ENCODE results near the gene ARHGAP40. TPM values are rescaled to one million over a fixed set of nuclear protein-coding genes. Genes with fewer than 3 reads are reported as not detected.

ARHGAP40 gene
- total and polyA plus RNA-seq, 9 of the 15 experiments (the other 6 are each of a cell fraction or from before 2014, with no cell fraction given), result not detected

DNA sequence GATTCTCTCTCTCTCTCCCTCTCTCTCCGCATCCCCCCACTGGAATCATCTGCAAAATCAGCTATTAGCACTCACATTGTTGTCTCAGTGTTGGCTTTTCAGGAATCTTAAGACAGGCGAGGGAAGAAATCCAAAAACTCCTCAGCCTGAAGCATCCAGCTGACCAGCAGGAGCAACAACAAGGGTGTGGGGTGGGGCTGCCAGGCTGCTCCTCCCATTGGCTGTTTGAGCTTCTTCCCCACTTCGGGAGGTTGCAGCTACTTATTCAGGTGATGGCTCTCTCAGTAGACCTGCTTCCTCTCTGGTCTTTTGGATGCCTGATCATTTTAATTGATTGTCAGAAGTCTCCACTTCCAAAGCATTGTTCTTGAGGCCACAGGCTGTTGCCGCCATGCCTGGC lies 98.5 kb downstream of the ARHGAP40 start (continued):
- TF ChIP-seq ZKSCAN8 (CRISPR knock-in tag; IDR thresholded peaks at IDR 0.05) (no peak), BCOR (IDR thresholded peaks at IDR 0.05) (no peak)

Other genes with a start within 250 kb of the ARHGAP40 start
- gene SNHG17, start 166.5 kb upstream of the ARHGAP40 start, total RNA-seq (2014; rRNA removed), result 57.7 and 72.7 TPM in 2 replicates
- gene SNHG17, start 166.5 kb upstream of the ARHGAP40 start, total RNA-seq (2014; rRNA removed; fragmentation: Illumina TruSeq; extraction: Trizol), result 66.3 and 73.6 TPM in 2 replicates
- gene SNHG17, start 166.5 kb upstream of the ARHGAP40 start, total RNA-seq (2015; rRNA removed; fragmentation: Illumina TruSeq; extraction: Trizol), result 69.9 and 74.3 TPM in 2 replicates
- 106 and 112 TPM in 2 replicates for gene SNHG17, start 166.5 kb upstream of the ARHGAP40 start, total RNA-seq (2021)
- 38.8 and 50.3 TPM in 2 replicates for gene SNHG17, start 166.5 kb upstream of the ARHGAP40 start, polyA plus RNA-seq (2011; rRNA removed)
- 32.6 and 39.0 TPM in 2 replicates for gene SNHG17, start 166.5 kb upstream of the ARHGAP40 start, polyA plus RNA-seq (2014; fragmentation: Illumina TruSeq; extraction: Trizol)
- 10 to 100 TPM; 29.8 to 35.9 TPM for gene SNHG17, start 166.5 kb upstream of the ARHGAP40 start, polyA plus RNA-seq (2014; fragmentation: Nextera tagmentation; extraction: Ambion mirVana)
- 72.2 and 73.2 TPM in 2 replicates for gene SNHG17, start 166.5 kb upstream of the ARHGAP40 start, polyA plus RNA-seq (2014; rRNA removed)
- 11.6 and 14.7 TPM in 2 replicates for gene RALGAPB, start 129.0 kb upstream of the ARHGAP40 start, total RNA-seq (2014; rRNA removed)
- 18.5 and 21.2 TPM in 2 replicates for gene RALGAPB, start 129.0 kb upstream of the ARHGAP40 start, total RNA-seq (2014; rRNA removed; fragmentation: Illumina TruSeq; extraction: Trizol)
- gene RALGAPB, start 129.0 kb upstream of the ARHGAP40 start, total RNA-seq (2015; rRNA removed; fragmentation: Illumina TruSeq; extraction: Trizol), result 17.7 and 18.6 TPM in 2 replicates
- gene RALGAPB, start 129.0 kb upstream of the ARHGAP40 start, total RNA-seq (2021), result 21.7 and 23.8 TPM in 2 replicates
- gene RALGAPB, start 129.0 kb upstream of the ARHGAP40 start, polyA plus RNA-seq (2011; rRNA removed), result 12.5 and 13.6 TPM in 2 replicates
- 21.1 and 25.6 TPM in 2 replicates for gene RALGAPB, start 129.0 kb upstream of the ARHGAP40 start, polyA plus RNA-seq (2014; fragmentation: Illumina TruSeq; extraction: Trizol)
- 1 to 10 TPM; 4.3 to 6.0 TPM for gene RALGAPB, start 129.0 kb upstream of the ARHGAP40 start, polyA plus RNA-seq (2014; fragmentation: Nextera tagmentation; extraction: Ambion mirVana)
- 11.3 and 11.7 TPM in 2 replicates for gene RALGAPB, start 129.0 kb upstream of the ARHGAP40 start, polyA plus RNA-seq (2014; rRNA removed)
- gene ADIG, start 20.6 kb upstream of the ARHGAP40 start, total RNA-seq (2014; rRNA removed), result not detected in 2 replicates
- gene ADIG, start 20.6 kb upstream of the ARHGAP40 start, total RNA-seq (2014; rRNA removed; fragmentation: Illumina TruSeq; extraction: Trizol), result not detected in 2 replicates
- gene ADIG, start 20.6 kb upstream of the ARHGAP40 start, total RNA-seq (2015; rRNA removed; fragmentation: Illumina TruSeq; extraction: Trizol), result not detected in 2 replicates
- gene ADIG, start 20.6 kb upstream of the ARHGAP40 start, total RNA-seq (2021), result not detected in 2 replicates
- gene ADIG, start 20.6 kb upstream of the ARHGAP40 start, polyA plus RNA-seq (2011; rRNA removed), result not detected in 2 replicates
- gene ADIG, start 20.6 kb upstream of the ARHGAP40 start, polyA plus RNA-seq (2014; fragmentation: Illumina TruSeq; extraction: Trizol), result not detected in 2 replicates
- not detected for gene ADIG, start 20.6 kb upstream of the ARHGAP40 start, polyA plus RNA-seq (2014; fragmentation: Nextera tagmentation; extraction: Ambion mirVana)
- not detected in 2 replicates for gene ADIG, start 20.6 kb upstream of the ARHGAP40 start, polyA plus RNA-seq (2014; rRNA removed)
- gene SLC32A1, start 122.7 kb downstream of the ARHGAP40 start, total RNA-seq (2014; rRNA removed), result not detected in 2 replicates
- gene SLC32A1, start 122.7 kb downstream of the ARHGAP40 start, total RNA-seq (2014; rRNA removed; fragmentation: Illumina TruSeq; extraction: Trizol), result not detected in 2 replicates
- gene SLC32A1, start 122.7 kb downstream of the ARHGAP40 start, total RNA-seq (2015; rRNA removed; fragmentation: Illumina TruSeq; extraction: Trizol), result not detected in 2 replicates
- not detected in 2 replicates for gene SLC32A1, start 122.7 kb downstream of the ARHGAP40 start, total RNA-seq (2021)
- not detected in 2 replicates for gene SLC32A1, start 122.7 kb downstream of the ARHGAP40 start, polyA plus RNA-seq (2011; rRNA removed)
- gene SLC32A1, start 122.7 kb downstream of the ARHGAP40 start, polyA plus RNA-seq (2014; fragmentation: Illumina TruSeq; extraction: Trizol), result not detected in 2 replicates
- gene SLC32A1, start 122.7 kb downstream of the ARHGAP40 start, polyA plus RNA-seq (2014; fragmentation: Nextera tagmentation; extraction: Ambion mirVana), result not detected
- gene SLC32A1, start 122.7 kb downstream of the ARHGAP40 start, polyA plus RNA-seq (2014; rRNA removed), result not detected in 2 replicates
- gene ACTR5, start 146.7 kb downstream of the ARHGAP40 start, total RNA-seq (2014; rRNA removed), result 14.0 and 14.5 TPM in 2 replicates
- 9.5 and 10.0 TPM in 2 replicates for gene ACTR5, start 146.7 kb downstream of the ARHGAP40 start, total RNA-seq (2014; rRNA removed; fragmentation: Illumina TruSeq; extraction: Trizol)
- 11.4 and 12.0 TPM in 2 replicates for gene ACTR5, start 146.7 kb downstream of the ARHGAP40 start, total RNA-seq (2015; rRNA removed; fragmentation: Illumina TruSeq; extraction: Trizol)
- 13.5 and 14.8 TPM in 2 replicates for gene ACTR5, start 146.7 kb downstream of the ARHGAP40 start, total RNA-seq (2021)
- gene ACTR5, start 146.7 kb downstream of the ARHGAP40 start, polyA plus RNA-seq (2011; rRNA removed), result 18.3 and 18.8 TPM in 2 replicates
- 10.2 and 12.9 TPM in 2 replicates for gene ACTR5, start 146.7 kb downstream of the ARHGAP40 start, polyA plus RNA-seq (2014; fragmentation: Illumina TruSeq; extraction: Trizol)
- gene ACTR5, start 146.7 kb downstream of the ARHGAP40 start, polyA plus RNA-seq (2014; fragmentation: Nextera tagmentation; extraction: Ambion mirVana), result 1 to 10 TPM in 1 of 2 experiments, under 1 TPM in 1; 0.93 to 1.8 TPM
- gene ACTR5, start 146.7 kb downstream of the ARHGAP40 start, polyA plus RNA-seq (2014; rRNA removed), result 17.7 and 17.9 TPM in 2 replicates
- 7.5 and 10.4 TPM in 2 replicates for gene PPP1R16B, start 203.9 kb downstream of the ARHGAP40 start, total RNA-seq (2014; rRNA removed)
- gene PPP1R16B, start 203.9 kb downstream of the ARHGAP40 start, total RNA-seq (2014; rRNA removed; fragmentation: Illumina TruSeq; extraction: Trizol), result 6.7 and 6.8 TPM in 2 replicates
- gene PPP1R16B, start 203.9 kb downstream of the ARHGAP40 start, total RNA-seq (2015; rRNA removed; fragmentation: Illumina TruSeq; extraction: Trizol), result 6.7 TPM in 2 replicates
- 9.4 and 11.5 TPM in 2 replicates for gene PPP1R16B, start 203.9 kb downstream of the ARHGAP40 start, total RNA-seq (2021)
- 6.8 and 7.1 TPM in 2 replicates for gene PPP1R16B, start 203.9 kb downstream of the ARHGAP40 start, polyA plus RNA-seq (2011; rRNA removed)
- gene PPP1R16B, start 203.9 kb downstream of the ARHGAP40 start, polyA plus RNA-seq (2014; fragmentation: Illumina TruSeq; extraction: Trizol), result 7.9 and 8.9 TPM in 2 replicates
- gene PPP1R16B, start 203.9 kb downstream of the ARHGAP40 start, polyA plus RNA-seq (2014; fragmentation: Nextera tagmentation; extraction: Ambion mirVana), result 1 to 10 TPM; 1.5 to 2.3 TPM
- 6.2 and 6.5 TPM in 2 replicates for gene PPP1R16B, start 203.9 kb downstream of the ARHGAP40 start, polyA plus RNA-seq (2014; rRNA removed)

Measured in K562 (cell line).